22Rv1 (cell line): ENCODE results near the gene CA10.

ENCODE experiments used
- CTCF ChIP-seq: fragments of 450-650 bp; IDR thresholded peaks from 2 replicates; pipeline ENCODE4 v1.5.1; 2017; ENCODE audit warnings: mild to moderate bottlenecking
- ZFX ChIP-seq: fragments of 450-650 bp; IDR thresholded peaks from 2 replicates; pipeline ENCODE4 v1.6.1; 2017; ENCODE audit warnings: antibody characterized with exemption, borderline replicate concordance

GRCh38 chr17:52159246-52160135 lies 977 bp upstream of the CA10 start:
- TF ChIP-seq CTCF (no peak), ZFX (no peak)
